Adrenal gland (tissue), 5 donors: ENCODE data around the gene ASXL2.

Experiments
- CTCF ChIP-seq, 6 experiments: fragments of 450-650 bp in 4 of 6; fragments of 200-600 bp in 2 of 6; sonication (generic) in 1 of 6; IDR thresholded peaks; 1 replicate in 5 of 6; 2 replicates in 1 of 6; pipeline versions ENCODE4 v1.5.1 to v1.8.0; 2016 to 2021; ENCODE audit warnings: antibody characterized with exemption in 6 of 6, mild to moderate bottlenecking in 2 of 6, moderate library complexity in 1 of 6
- POLR2A ChIP-seq, 2 donors: fragments of 450-650 bp; IDR thresholded peaks; one replicate each; pipeline ENCODE4 v1.6.1; 2017; ENCODE audit warnings: antibody characterized with exemption in 2 of 2, mild to moderate bottlenecking in 2 of 2, moderate library complexity in 1 of 2
- donor health status: DM: no; HTN: no; CAD: no.

- TF ChIP-seq CTCF (IDR thresholded peaks at IDR 0.05) (no peak), POLR2A (IDR thresholded peaks at IDR 0.05) (no peak)
Observed at GRCh38 chr2:25712455-25712854, 165.8 kb downstream of the ASXL2 start.
